ENCODE results near the gene RHBG.

- TF ChIP-seq EZH2 (IDR thresholded peaks at IDR 0.05; ENCODE audit: borderline replicate concordance, low read length) = no peak
- no peak for TF ChIP-seq CTCF (conservative IDR thresholded peaks at IDR 0.05 in 1 of 2, IDR thresholded peaks at IDR 0.05 in 1 of 2; ENCODE audit: extremely low read depth in 1 of 2, insufficient read depth in 1 of 2, low read depth in 1 of 2, low read length in 2 of 2)
Measured at GRCh38 chr1:156372265-156372586, 3.2 kb downstream of the RHBG start.
